ENCODE measurements around the gene FXYD3.
"Not testable (repeated sequence)": the region's sequence is repeated elsewhere in the genome, so short reads cannot be mapped to it uniquely, and the experiment has no call there.

Gene FXYD3

DNA sequence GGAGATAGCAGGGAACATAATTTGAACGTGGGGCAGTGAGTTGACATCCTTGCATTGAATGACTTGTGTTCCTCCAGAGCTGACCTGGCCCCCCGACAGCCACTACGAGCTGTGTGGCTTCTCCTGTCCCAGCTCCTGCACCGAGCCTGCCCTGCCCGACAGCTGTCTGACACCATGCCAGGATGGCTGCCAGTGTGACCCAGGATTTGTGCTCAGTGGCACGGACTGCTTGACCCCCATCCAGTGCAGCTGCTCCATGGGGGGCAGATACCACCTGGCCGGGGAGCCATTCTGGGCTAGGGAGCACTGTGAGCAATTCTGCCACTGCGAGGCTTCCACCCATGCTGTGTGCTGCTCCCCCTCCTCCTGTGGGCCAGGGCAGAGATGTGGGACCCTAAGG lies 29.2 kb upstream of the FXYD3 start:
- no peak for DNase-seq (ENCODE audit: low spot score)

DNA sequence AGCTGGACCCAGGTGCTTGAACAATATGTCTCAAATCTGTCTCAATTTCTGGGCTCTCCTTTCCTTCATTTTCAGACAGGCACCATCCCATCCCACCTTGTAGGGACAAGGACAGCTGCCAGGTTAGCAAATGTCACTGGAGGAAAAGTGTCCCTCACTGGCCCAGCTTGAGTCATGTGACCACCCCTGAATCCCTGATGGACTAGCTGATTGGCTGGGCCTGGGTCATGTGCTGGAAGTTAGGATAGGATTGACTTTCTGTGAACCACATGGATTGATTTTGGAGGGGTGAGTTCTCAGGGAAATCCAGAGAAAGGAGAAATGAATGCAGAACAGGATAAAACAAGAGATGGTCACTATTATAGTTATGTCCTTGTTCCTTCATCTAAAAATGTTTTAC lies 28.2 kb upstream of the FXYD3 start:
- DNase-seq (ENCODE audit: low spot score), result no peak

DNA sequence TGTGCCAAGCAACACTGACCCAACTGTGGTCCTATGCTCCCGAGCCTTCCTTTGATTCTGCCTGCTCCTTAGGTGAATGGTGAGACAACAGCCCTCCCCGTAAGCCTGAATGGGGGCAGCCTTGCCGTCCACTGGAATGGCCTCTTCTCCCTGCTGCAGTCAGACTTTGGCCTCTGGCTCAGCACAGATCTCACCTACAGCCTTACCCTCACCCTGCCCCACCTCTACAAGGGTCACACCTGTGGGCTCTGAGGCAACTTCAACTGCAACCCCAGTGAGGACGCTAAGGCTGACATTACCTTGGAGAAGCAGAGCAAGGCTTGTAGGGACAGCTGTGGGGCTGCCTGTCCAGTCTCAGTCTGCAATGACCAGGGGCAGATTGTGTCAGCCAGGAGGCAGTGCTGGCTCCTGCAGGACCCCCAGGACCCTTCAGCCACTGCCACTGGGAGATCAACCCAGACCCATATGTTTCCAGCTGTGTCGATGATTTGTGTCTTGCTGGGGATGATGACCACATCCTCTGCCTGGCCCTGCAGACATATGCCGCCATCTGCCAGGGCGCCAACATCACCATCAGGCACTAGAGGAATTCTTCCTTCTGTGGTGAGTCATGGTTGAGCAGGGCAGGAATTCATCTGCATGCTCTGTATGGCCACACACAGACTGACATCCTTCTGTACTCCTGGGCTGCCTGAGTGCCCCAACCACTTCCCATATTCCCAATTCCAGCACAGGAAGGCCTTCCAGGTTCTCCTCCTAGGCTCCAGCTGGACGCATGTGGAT lies 27.3 kb upstream of the FXYD3 start:
- peak; percentile 78 for DNase-seq (ENCODE audit: low spot score)

DNA sequence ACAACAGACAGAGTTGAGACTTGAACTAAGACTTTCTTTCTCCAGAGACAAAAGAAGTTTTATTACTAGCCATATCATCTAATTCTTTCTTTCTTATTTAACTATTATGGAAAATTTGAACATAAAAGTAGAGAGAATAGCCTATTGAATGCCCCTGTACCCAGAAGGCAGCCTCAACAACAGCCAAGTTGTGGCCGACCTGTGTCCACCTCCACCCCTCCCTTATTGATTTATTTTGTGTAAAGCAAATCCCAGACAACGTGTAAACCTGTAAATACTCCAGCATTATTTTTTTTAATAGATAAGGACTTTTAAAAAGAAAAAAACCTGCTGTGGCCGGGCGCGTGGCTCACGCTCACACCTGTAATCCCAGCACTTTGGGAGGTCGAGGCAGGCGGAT lies 26.1 kb upstream of the FXYD3 start:
- no peak for DNase-seq (ENCODE audit: low spot score)

- DNase-seq (ENCODE audit: low spot score), result no peak
Observed at GRCh38 chr19:35090160-35090505, 25.5 kb upstream of the FXYD3 start.

GRCh38 chr19:35090506-35091214 lies 25.0 kb upstream of the FXYD3 start:
- DNase-seq (ENCODE audit: low spot score), result peak; percentile 53

GRCh38 chr19:35093430-35093829 lies 22.2 kb upstream of the FXYD3 start:
- DNase-seq (ENCODE audit: low spot score), result no peak

DNA sequence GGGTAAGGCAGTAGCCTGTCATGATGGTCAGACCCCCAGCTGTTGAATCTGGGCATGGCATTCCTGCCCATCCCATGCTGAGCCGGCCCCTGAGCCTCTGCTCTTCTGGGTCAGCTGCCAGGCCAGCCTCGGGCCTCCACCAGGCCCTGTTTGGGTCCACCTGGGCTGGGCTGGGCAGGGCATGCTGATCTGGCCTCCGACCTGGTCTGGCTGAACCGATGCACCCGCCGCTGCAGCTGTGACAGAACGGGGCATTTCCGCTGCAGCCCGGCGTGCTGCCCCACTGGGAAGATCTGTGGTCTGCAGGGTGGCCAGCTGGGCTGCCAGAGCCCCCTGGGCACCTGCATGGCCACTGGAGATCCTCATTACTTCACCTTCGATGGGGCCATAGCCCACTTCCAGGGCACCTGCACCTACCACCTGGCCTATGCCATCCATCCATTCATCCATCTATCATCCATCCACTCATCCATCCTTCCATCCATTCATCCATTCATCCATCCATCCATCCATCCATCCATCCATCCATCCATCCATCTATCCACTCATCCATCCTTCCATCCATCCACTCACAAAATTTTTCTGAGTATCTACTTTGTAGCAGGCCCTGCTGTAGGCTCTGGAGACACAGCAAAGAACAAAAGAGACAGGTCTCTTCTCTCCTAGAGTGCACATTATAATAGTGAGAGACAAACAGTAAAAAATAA lies 21.5 kb upstream of the FXYD3 start:
- DNase-seq (ENCODE audit: low spot score), result no peak

DNA sequence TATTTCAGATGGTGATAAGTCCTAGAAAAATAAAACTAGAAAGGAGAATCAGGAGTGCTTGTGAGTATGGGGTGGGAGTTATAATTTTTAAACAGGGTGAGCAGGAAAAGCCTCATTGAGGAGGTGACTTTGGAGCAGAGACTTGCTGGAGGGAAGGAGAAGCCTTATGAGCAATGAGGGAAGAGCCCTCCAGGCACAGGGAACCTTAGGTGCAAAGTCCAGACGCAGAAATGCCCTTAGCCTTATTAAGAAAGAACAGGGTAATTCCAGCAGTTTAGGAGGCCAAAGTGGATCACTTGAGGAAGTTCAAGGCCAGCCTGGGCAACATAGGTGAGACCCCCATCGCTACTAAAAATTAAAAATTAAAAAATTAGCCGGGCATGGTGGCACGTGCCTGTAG lies 21.0 kb upstream of the FXYD3 start:
- no peak for DNase-seq (ENCODE audit: low spot score)

GRCh38 chr19:35095667-35096368 lies 19.8 kb upstream of the FXYD3 start:
- no peak for DNase-seq (ENCODE audit: low spot score)

DNA sequence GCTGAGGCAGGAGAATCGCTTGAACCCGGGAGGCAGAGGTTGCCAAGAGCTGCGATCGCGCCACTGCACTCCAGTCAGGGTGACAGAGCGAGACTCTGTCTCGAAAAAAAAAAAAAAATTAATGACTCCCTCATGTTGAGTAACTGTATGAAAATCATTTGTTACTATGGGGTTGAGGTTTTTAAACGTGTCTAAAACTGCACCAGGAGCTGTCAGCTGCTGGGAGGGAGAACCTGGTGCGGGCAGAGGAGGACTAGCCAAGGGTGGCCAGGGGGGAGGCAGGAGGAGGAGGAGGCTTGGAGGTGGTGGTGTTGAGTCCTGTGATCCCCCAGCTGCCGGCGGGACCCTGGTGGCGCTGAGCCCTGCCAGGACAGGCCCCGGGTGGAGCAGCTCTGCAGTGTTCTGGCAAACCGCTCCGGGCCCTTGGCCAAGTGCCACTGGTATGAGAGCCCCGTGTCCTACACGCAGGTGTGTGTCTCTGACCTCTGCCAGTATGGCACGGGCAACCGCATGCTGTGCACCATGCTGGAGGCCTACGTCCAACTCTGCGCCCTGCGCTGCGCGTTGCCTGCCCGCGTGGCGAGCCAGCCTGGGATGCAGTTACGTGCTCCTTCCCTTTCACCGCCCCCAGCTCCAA lies 17.1 kb upstream of the FXYD3 start:
- DNase-seq (ENCODE audit: low spot score), result no peak

DNA sequence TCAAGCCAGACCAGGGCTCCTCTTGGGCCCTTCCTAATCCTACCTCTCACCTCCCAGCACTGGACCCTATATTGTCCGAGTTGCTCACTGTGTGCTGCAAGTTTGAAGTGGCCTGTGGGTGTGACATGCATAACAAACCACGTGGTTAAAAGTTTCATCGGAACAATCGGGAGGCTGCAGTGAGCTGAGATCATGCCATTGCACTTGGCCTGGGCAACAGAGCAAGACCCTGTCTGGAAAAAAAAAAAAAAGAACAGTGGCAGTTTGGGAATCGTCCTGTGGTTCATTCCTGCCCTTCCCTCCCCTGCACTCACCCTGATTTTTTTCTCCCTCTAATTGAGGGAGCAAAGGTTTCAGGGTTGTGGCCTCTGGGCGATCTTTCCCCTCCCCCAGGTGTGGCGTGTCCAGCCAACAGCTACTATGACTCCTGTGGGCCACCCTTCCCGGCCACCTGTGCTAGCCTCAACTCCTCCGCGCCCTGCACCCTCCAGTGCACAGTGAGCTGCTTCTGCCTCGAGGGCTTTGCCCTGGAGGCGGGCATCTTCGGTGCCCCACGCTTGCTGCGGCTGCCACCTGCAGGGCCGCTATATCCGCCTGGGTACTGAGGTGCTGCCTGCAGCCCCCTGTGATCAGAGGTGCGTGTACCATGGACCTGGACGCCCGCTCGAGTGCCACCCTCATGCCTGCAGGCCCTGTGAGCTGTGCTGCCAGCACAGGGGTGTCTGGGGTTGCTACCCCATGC lies 16.3 kb upstream of the FXYD3 start:
- no peak for DNase-seq (ENCODE audit: low spot score)

- DNase-seq (ENCODE audit: low spot score), result no peak
Observed at GRCh38 chr19:35099897-35100275, 15.7 kb upstream of the FXYD3 start.

- DNase-seq (ENCODE audit: low spot score), result no peak
Observed at GRCh38 chr19:35100588-35101533, 14.8 kb upstream of the FXYD3 start.

GRCh38 chr19:35101949-35102348 lies 13.7 kb upstream of the FXYD3 start:
- not testable (repeated sequence) for DNase-seq (ENCODE audit: low spot score)

DNA sequence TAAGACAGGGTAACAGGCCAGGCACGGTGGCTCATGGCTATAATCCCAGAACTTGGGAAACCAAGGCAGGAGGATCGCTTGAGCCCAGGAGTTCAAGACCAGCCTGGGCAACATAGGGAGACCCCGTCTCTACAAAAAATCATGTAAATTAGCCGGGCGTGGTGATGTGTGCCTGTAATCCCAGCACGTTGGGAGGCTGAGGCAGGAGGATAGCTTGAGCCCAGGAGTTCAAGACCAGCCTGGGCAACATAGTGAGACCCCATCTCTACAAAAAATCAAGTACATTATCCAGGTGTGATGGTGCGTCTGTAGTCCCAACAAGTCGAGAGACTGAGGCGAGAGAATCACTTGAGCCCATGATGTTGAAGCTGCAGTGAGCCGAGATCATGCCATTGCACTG lies 12.0 kb upstream of the FXYD3 start:
- DNase-seq (ENCODE audit: low spot score), result not testable (repeated sequence)

DNA sequence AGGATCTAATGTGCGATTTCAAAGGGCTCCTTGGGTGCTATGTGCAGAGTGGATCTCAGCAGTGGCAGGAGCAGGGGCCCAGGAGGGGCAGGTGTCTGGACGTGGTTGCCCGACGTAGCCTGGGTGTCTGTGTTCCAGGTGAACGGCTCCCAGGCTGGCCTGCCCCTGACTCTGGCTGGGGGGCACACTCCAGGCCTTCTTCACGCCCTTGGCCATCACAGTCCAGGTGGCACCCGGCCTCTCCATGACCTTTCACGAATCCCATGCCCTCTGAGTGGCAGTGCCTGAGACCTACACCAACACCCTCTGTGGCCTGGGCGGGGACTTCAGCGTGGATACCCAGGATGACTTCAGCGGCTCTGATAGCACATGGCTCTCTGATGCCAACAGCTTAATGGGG lies 11.3 kb upstream of the FXYD3 start:
- no peak for DNase-seq (ENCODE audit: low spot score)

- DNase-seq (ENCODE audit: low spot score), result no peak
Observed at GRCh38 chr19:35105047-35105410, 10.6 kb upstream of the FXYD3 start.

- no peak for DNase-seq (ENCODE audit: low spot score)
Observed at GRCh38 chr19:35105411-35106290, 10.0 kb upstream of the FXYD3 start.

DNA sequence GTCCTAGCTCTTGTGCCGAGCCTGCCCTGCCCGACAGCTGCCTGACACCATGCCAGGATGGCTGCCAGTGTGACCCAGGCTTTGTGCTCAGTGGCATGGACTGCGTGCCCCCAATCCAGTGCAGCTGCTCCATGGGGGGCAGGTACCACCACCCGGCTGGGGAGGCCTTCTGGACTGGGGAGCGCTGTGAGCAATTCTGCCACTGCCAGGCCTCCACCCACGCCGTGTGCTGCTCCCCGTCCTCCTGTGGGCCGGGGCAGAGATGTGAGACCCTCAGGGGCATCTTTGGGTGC lies 9.4 kb upstream of the FXYD3 start:
- DNase-seq (ENCODE audit: low spot score), result no peak

Data from kidney capillary endothelial cell (primary cell).